H9 (cell line): ENCODE measurements around the gene KLHL14. TPM values are rescaled to one million over a fixed set of nuclear protein-coding genes. Genes with fewer than 3 reads are reported as not detected.
"Not testable (repeated sequence)": the region's sequence is repeated elsewhere in the genome, so short reads cannot be mapped to it uniquely, and the experiment has no call there.

Experiments used
- DNase-seq: peaks from one replicate; pipeline ENCODE4 v3.0.0-alpha.2; 2017
- H2AFZ ChIP-seq: one replicate; pipeline ENCODE4 v1.6.1; 2013; ENCODE audit warnings: mild to moderate bottlenecking, low read length, control low read depth, moderate library complexity
- H2AK5ac ChIP-seq: 2 replicates; pipeline ENCODE4 v1.6.1; 2013; ENCODE audit warnings: low read length, control low read depth, mixed read lengths; ENCODE audit not compliant: insufficient read length
- H2BK120ac ChIP-seq: one replicate; pipeline ENCODE4 v1.6.1; 2013; ENCODE audit warnings: low read depth, mild to moderate bottlenecking, low read length, control low read depth, inconsistent platforms; ENCODE audit not compliant: poor library complexity, severe bottlenecking
- H2BK12ac ChIP-seq: 2 replicates; pipeline ENCODE4 v1.6.1; 2013; ENCODE audit warnings: low read length, control low read depth, mixed read lengths, low read depth; ENCODE audit not compliant: insufficient read length
- H2BK15ac ChIP-seq: 2 replicates; pipeline ENCODE4 v1.6.1; 2013; ENCODE audit warnings: low read depth, low read length, control low read depth
- H2BK20ac ChIP-seq: one replicate; pipeline ENCODE4 v1.6.1; 2013; ENCODE audit warnings: low read depth, mild to moderate bottlenecking, low read length, control low read depth, inconsistent platforms; ENCODE audit not compliant: poor library complexity, severe bottlenecking
- H2BK5ac ChIP-seq: 2 replicates; pipeline ENCODE4 v1.6.1; 2013; ENCODE audit warnings: low read length, control low read depth, mixed read lengths; ENCODE audit not compliant: insufficient read length
- H3K14ac ChIP-seq: 2 replicates; pipeline ENCODE4 v1.6.1; 2013; ENCODE audit warnings: low read length, control low read depth; ENCODE audit not compliant: insufficient read depth
- H3K18ac ChIP-seq: 2 replicates; pipeline ENCODE4 v1.6.1; 2013; ENCODE audit warnings: low read depth, mild to moderate bottlenecking, mixed read lengths, low read length, control low read depth; ENCODE audit not compliant: insufficient read length
- H3K23ac ChIP-seq: 2 replicates; pipeline ENCODE4 v1.6.1; 2013; ENCODE audit warnings: low read length, control low read depth, mixed read lengths, low read depth; ENCODE audit not compliant: insufficient read length
- H3K23me2 ChIP-seq: 2 replicates; pipeline ENCODE4 v1.6.1; 2013; ENCODE audit warnings: low read depth, mild to moderate bottlenecking, mixed read lengths, low read length, control low read depth; ENCODE audit not compliant: insufficient read length, poor library complexity, severe bottlenecking
- H3K27ac ChIP-seq: 2 replicates; pipeline ENCODE4 v1.5.1; 2013; ENCODE audit warnings: low read length, control low read depth, mixed read lengths, low read depth; ENCODE audit not compliant: insufficient read length
- H3K27me3 ChIP-seq: 2 replicates; pipeline ENCODE4 v1.6.1; 2013; ENCODE audit warnings: low read length, control low read depth, inconsistent platforms; ENCODE audit not compliant: insufficient read depth
- H3K4ac ChIP-seq: 2 replicates; pipeline ENCODE4 v1.6.1; 2013; ENCODE audit warnings: low read depth, mild to moderate bottlenecking, control low read depth, inconsistent platforms, low read length, moderate library complexity
- H3K4me1 ChIP-seq: 2 replicates; pipeline ENCODE4 v1.6.1; 2013; ENCODE audit warnings: low read length, control low read depth, inconsistent platforms; ENCODE audit not compliant: insufficient read depth
- H3K4me2 ChIP-seq: 2 replicates; pipeline ENCODE4 v1.6.1; 2013; ENCODE audit warnings: low read length, control low read depth, mixed read lengths; ENCODE audit not compliant: insufficient read length, insufficient read depth
- H3K56ac ChIP-seq: 2 replicates; pipeline ENCODE4 v1.6.1; 2013; ENCODE audit warnings: low read depth, mild to moderate bottlenecking, mixed read lengths, low read length, control low read depth; ENCODE audit not compliant: insufficient read length
- H3K79me1 ChIP-seq: 2 replicates; pipeline ENCODE4 v1.6.1; 2013; ENCODE audit warnings: low read depth, mild to moderate bottlenecking, moderate library complexity, low read length, control low read depth, inconsistent platforms; ENCODE audit not compliant: insufficient read depth, poor library complexity, severe bottlenecking
- H3K79me2 ChIP-seq: 2 replicates; pipeline ENCODE4 v1.6.1; 2013; ENCODE audit warnings: low read length, control low read depth, inconsistent platforms; ENCODE audit not compliant: insufficient read depth
- H3K9ac ChIP-seq: 2 replicates; pipeline ENCODE4 v1.6.1; 2013; ENCODE audit warnings: low read length, control low read depth, mixed read lengths; ENCODE audit not compliant: insufficient read length; ENCODE audit errors: extremely low read depth
- H3K9me3 ChIP-seq: one replicate; pipeline ENCODE4 v1.6.1; 2013; ENCODE audit warnings: low read depth, low read length, inconsistent platforms; ENCODE audit not compliant: control insufficient read depth
- H3T11ph ChIP-seq: one replicate; pipeline ENCODE4 v1.6.1; 2013; ENCODE audit warnings: mild to moderate bottlenecking, low read length, control low read depth, inconsistent platforms
- H4K20me1 ChIP-seq: one replicate; pipeline ENCODE4 v1.6.1; 2013; ENCODE audit not compliant: control insufficient read depth, insufficient read length, insufficient read depth
- H4K5ac ChIP-seq: 2 replicates; pipeline ENCODE4 v1.6.1; 2013; ENCODE audit warnings: low read depth, mild to moderate bottlenecking, mixed read lengths, low read length, control low read depth; ENCODE audit not compliant: insufficient read length
- H4K8ac ChIP-seq: replicated peaks from 2 replicates; pipeline ENCODE4 v1.6.1; 2013; ENCODE audit warnings: low read length, control low read depth, mixed read lengths, low read depth; ENCODE audit not compliant: insufficient read length
- H4K91ac ChIP-seq: 2 replicates; pipeline ENCODE4 v1.6.1; 2013; ENCODE audit warnings: low read depth, mild to moderate bottlenecking, moderate library complexity, mixed read lengths, low read length, control low read depth; ENCODE audit not compliant: insufficient read length
- H3K27ac Mint-ChIP-seq, 3 experiments: 2 replicates in 2 of 3; 3 replicates in 1 of 3; pipeline ENCODE4 v1.8.0; 2020 to 2021; ENCODE audit warnings: mixed read lengths in 3 of 3, mild to moderate bottlenecking in 1 of 3, moderate library complexity in 1 of 3
- H3K27me3 Mint-ChIP-seq: 2 replicates; pipeline ENCODE4 v1.8.0; 2021; ENCODE audit warnings: low read depth, mild to moderate bottlenecking, moderate library complexity, mixed read lengths
- H3K36me3 Mint-ChIP-seq, 3 experiments: 2 replicates in 2 of 3; 3 replicates in 1 of 3; pipeline ENCODE4 v1.8.0; 2020 to 2021; ENCODE audit warnings: low read depth in 3 of 3, mixed read lengths in 3 of 3; ENCODE audit not compliant: insufficient read depth in 1 of 3
- H3K4me1 Mint-ChIP-seq, 2 experiments: 2 replicates each; pipeline ENCODE4 v1.8.0; 2020; ENCODE audit warnings: mixed read lengths in 2 of 2
- H3K4me3 Mint-ChIP-seq, 2 experiments: 2 replicates in 1 of 2; 3 replicates in 1 of 2; pipeline ENCODE4 v1.8.0; 2020 to 2021; ENCODE audit warnings: mild to moderate bottlenecking in 2 of 2, mixed read lengths in 2 of 2, moderate library complexity in 1 of 2
- H3K9me3 Mint-ChIP-seq, 2 experiments: 2 replicates in 1 of 2; 3 replicates in 1 of 2; pipeline ENCODE4 v1.8.0; 2020; ENCODE audit warnings: mild to moderate bottlenecking in 2 of 2, mixed read lengths in 2 of 2, moderate library complexity in 1 of 2
- WGBS: extraction: QIAGEN DNeasy Blood & Tissue Kit; methylation state at CpG from one replicate; pipeline ENCODE4 v1.1.7; 2013; ENCODE audit warnings: missing lambda C conversion rate, low lambda C conversion rate, mixed read lengths; ENCODE audit not compliant: insufficient read length; ENCODE audit errors: extremely low coverage; 5-methylcytosine and 5-hydroxymethylcytosine counted together
- total RNA-seq: library from RNA; stranded (reverse); gene quantifications from 2 replicates; pipeline ENCODE4 v1.2.1, GENCODE V29; 2021
- TF ChIP-seq, protein P1 (sequence below): fragments of 200-600 bp; sonication (generic); conservative IDR thresholded peaks from 3 replicates; pipeline ENCODE4 v1.8.0; 2021; ENCODE audit warnings: antibody characterized with exemption, mild to moderate bottlenecking

KLHL14 gene
- total RNA-seq, 1 experiment from 2014 or later: 1.0 TPM

DNA sequence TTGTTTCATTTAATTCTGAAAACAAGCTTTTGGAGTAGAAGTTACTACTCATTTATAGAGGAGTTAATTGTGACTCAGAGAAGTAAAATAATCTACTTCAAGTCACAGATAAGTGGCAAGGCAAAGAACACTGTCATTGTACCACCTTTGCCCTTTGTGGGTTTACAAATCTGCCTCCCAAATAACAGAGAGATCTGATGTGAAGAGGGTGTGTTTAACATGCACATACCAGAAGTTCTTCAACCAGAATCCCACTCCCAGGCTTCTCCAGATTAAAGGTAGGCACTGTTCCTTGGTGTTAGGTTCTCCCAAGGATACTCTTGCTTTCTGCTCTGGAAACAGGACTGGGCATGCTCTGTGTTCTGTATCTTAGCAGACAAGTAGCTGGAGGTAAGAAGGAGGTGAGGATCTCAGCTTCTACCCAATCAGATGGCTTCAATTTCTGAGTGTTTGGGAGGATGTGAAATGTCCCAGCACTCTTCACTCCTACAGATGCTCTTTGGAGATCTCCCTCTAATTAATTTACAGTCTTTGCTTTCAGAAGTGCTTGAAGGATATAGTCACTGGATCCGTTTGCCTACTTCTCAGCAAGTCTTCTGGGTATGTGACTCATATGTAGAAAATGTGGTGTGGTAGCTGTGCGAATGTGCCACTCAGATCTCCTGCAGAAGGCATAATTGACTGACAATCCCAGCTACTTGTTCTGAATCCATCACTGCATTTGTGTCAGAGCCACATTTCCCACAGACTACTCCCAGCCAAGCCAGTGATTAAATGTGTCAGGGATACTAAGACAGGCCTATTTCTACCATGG is 111.1 kb downstream of the KLHL14 start:
- H3K36me3 Mint-ChIP-seq: no peaks in the 10 kb centered on the region; a peak in 1 of 7 replicates
- no peak overlapping the region for H2BK12ac ChIP-seq
- no peak overlapping the region for H2BK5ac ChIP-seq
- no peak overlapping the region for H3K14ac ChIP-seq
- H3K27me3 ChIP-seq: no peaks in the 10 kb centered on the region
- no peak overlapping the region for H2AK5ac ChIP-seq
- H3K4me1 ChIP-seq: no peaks in the 10 kb centered on the region
- H2BK15ac ChIP-seq: no peak overlapping the region
- TF ChIP-seq, protein P1, sequence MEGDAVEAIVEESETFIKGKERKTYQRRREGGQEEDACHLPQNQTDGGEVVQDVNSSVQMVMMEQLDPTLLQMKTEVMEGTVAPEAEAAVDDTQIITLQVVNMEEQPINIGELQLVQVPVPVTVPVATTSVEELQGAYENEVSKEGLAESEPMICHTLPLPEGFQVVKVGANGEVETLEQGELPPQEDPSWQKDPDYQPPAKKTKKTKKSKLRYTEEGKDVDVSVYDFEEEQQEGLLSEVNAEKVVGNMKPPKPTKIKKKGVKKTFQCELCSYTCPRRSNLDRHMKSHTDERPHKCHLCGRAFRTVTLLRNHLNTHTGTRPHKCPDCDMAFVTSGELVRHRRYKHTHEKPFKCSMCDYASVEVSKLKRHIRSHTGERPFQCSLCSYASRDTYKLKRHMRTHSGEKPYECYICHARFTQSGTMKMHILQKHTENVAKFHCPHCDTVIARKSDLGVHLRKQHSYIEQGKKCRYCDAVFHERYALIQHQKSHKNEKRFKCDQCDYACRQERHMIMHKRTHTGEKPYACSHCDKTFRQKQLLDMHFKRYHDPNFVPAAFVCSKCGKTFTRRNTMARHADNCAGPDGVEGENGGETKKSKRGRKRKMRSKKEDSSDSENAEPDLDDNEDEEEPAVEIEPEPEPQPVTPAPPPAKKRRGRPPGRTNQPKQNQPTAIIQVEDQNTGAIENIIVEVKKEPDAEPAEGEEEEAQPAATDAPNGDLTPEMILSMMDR: no peak
- no peak overlapping the region for H3K4me3 Mint-ChIP-seq
- H3K4me1 Mint-ChIP-seq: no peaks in the 10 kb centered on the region
- no peak overlapping the region for H3K23ac ChIP-seq
- no peaks in the 10 kb centered on the region for H3K27me3 Mint-ChIP-seq
- no peaks in the 10 kb centered on the region for H3K79me1 ChIP-seq
- no peak overlapping the region for H2BK20ac ChIP-seq
- no peak overlapping the region for H3K9ac ChIP-seq
- H3K79me2 ChIP-seq: no peaks in the 10 kb centered on the region
- H3K9me3 Mint-ChIP-seq: peaks cover 0 to 13% of the 10 kb centered on the region in 2 experiments; a peak in 1 of 5 replicates
- H4K5ac ChIP-seq: no peak overlapping the region
- no peaks in the 10 kb centered on the region for H4K20me1 ChIP-seq
- H3K4ac ChIP-seq: no peak overlapping the region
- no peak overlapping the region for H3K27ac Mint-ChIP-seq
- H4K91ac ChIP-seq: no peak overlapping the region
- no peak overlapping the region for H3T11ph ChIP-seq
- no peak overlapping the region for H3K4me2 ChIP-seq
- no peaks in the 10 kb centered on the region for H3K23me2 ChIP-seq
- H2BK120ac ChIP-seq: no peak overlapping the region
- H3K18ac ChIP-seq: no peak overlapping the region
- no peak overlapping the region for H2AFZ ChIP-seq
- DNase-seq: no peak
- no peak overlapping the region for H3K56ac ChIP-seq
- no peak overlapping the region for H4K8ac ChIP-seq
- H3K9me3 ChIP-seq: no peaks in the 10 kb centered on the region
- H3K27ac ChIP-seq: no peak overlapping the region
- no CpG with 5 or more reads among the region's 2 CpGs for WGBS

DNA sequence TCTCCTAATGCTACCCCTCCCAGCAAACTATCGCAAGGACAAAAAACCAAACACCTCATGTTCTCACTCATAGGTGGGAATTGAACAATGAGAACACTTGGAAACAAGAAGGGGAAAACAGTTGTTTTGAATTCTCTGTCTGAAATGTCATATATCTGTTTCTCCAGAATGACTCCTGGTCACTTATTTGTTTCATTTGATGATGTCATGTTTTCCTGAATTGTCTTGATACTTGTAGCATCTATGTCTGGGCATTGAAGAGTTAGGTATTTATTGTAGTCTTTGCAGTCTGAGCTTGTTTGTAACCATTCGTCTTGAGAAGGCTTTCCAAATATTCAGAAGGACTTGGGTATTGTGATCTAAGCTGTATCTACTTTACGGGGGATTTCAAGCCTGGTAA is 118.3 kb downstream of the KLHL14 start:
- not testable (repeated sequence) for H3K18ac ChIP-seq

More for the DNA sequence above, 118.3 kb downstream of the KLHL14 start:
- not testable (repeated sequence) for H2BK120ac ChIP-seq, H3K27ac ChIP-seq, H3K56ac ChIP-seq, H4K91ac ChIP-seq, H2BK5ac ChIP-seq, H3K9ac ChIP-seq, H3K4me1 ChIP-seq, H3K4me2 ChIP-seq, H3K14ac ChIP-seq, H3T11ph ChIP-seq, H4K20me1 ChIP-seq, H3K27me3 Mint-ChIP-seq, H2BK12ac ChIP-seq, H3K27me3 ChIP-seq, H2BK15ac ChIP-seq, H3K4ac ChIP-seq, H3K23ac ChIP-seq, H2AK5ac ChIP-seq, H2BK20ac ChIP-seq, H3K27ac Mint-ChIP-seq, H3K9me3 ChIP-seq, H2AFZ ChIP-seq, H3K79me1 ChIP-seq, DNase-seq, H3K23me2 ChIP-seq, H4K8ac ChIP-seq, H4K5ac ChIP-seq, H3K4me1 Mint-ChIP-seq, H3K4me3 Mint-ChIP-seq, H3K79me2 ChIP-seq
- peaks cover 0 to 13% (median 0%) of the 10 kb centered on the region in 3 experiments; a peak in 4 of 7 replicates for H3K36me3 Mint-ChIP-seq
- no CpG with 5 or more reads among the region's 3 CpGs for WGBS
- H3K9me3 Mint-ChIP-seq: peaks cover 7 to 22% of the 10 kb centered on the region in 2 experiments; a peak in 4 of 5 replicates
